Activated naive CD4-positive, alpha-beta T cell treated with Interleukin-2 at 50 U/mL for 16 hours (primary cell): Measurements from ENCODE around the gene ACOX3.

ENCODE experiments used
- DNase-seq: peaks from one replicate; pipeline ENCODE4 v3.0.0-alpha.2; 2020

The ACOX3 gene

DNA sequence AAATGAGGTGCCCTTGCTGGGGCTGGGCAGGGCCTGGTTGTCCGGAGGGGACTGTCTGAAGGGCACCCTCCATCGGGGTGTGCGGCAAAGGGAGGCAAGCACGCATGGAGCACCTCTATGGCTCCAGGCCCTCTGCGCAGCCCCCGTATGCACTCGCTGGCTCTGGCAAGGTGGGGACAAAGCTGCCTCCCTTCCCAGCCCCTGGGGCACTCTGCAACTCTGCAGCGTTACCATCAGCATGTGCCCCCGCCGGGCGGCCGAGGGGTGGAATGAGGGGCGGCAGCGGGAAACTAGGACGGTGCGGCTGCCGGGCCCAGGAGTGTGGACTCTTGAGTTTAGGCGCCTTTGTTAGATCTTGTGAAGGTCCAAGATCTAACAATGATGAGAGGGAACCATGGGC lies 26.5 kb upstream of the ACOX3 start:
- no peak for DNase-seq

DNA sequence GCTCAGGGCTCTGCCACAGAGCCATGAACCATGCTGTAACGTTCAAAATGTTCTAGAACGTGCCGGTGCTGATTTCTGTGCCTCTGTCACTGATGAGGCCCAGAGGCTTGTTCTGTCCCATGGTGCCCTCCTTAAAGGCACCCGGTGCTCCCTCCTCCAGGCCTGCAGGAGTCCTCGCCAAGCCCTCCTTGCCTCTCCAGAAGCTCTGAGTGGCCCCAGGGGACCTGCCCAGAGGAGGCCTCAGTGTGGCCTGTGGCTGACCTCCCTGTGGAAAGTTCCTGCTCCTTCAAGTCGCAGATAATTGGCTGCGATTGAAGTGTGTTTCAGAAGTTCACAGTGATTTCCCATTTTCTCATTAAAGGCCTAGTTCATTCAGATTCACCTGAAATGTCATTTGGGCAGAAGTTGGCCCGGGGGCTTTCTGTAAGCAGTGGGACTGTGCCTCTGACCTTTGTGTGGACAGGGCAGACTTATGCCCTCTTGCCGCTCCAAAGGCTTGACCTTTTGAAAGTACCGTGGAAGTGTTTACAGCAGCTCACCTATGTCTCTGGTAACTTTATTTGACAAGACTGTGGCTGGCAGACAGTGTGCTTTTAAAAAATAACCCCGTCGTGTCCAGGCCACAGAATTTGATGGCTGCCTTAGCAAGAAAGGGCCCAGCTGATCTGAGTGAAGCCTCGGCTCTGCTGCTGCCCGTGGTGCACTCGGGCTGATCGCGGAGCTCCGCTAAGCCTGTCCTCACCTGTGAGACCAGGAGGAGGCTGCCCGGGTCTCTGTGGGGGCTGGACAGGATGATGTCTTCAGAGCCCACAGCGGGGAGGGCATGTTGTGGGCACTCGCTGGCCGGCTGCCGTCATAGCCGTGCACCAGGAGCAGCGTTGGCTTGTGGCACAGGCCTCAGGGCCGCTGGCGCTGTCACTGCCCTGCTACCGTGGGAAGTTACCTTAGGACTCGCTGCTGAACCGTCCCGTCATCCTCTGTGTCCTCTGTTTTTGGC lies 25.4 kb upstream of the ACOX3 start:
- no peak for DNase-seq

DNA sequence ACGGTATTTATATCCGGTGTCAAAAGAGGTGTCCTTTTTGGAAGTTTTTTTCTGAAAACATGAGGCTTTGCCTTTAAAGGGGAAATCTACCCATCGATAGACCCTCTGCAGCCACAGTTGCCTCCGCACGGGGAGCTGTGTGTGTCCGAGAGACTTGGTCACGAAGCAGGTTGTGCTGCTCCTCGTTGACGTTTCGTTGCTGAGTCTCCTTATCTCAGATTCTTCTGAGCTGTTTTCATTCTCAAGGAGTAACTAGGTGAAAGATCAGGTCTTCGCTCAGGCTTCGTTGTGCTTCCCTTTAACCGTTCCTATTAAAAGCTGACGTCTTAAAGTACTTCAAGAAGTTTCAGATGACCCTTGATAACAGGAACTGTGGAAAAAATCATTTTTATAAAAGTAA lies 23.9 kb upstream of the ACOX3 start:
- DNase-seq: no peak

DNA sequence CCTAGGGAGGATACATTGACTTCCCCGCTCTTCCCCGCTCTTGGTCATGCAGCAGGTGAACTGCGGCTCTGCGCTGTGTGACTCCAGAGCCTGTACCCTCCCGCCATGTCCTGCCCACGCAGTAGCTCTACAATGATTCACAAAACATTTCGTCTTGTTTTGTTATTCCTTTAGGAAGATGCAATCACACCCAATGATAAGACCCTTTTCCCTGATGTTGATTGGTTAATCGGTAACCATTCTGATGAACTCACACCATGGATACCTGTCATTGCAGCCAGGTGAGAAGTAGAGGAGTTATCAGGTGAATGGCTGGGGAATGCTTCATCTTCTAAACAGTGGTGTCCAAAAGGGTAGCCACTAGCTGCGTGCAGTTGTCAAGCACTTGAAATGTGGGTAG lies 23.3 kb upstream of the ACOX3 start:
- no peak for DNase-seq

DNA sequence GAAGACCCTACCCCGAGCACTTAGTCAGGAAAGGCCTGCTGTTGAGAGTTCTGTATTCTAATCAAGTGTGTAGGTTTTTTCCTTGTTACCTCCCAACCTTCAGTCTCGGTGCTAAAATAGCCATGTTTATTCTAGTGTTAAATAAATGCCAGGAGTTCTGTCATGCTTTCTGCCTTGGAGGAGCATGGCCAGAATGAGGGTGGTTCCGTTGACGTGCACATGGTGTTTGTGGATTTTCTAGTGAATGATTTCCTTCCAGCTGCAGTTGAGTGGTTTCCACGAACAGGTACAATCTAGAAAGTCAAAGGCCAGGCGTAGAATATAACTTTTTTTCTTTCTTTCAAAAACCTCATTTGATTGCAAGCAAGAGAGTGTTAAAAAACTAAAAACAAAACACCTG lies 21.1 kb upstream of the ACOX3 start:
- no peak for DNase-seq

DNA sequence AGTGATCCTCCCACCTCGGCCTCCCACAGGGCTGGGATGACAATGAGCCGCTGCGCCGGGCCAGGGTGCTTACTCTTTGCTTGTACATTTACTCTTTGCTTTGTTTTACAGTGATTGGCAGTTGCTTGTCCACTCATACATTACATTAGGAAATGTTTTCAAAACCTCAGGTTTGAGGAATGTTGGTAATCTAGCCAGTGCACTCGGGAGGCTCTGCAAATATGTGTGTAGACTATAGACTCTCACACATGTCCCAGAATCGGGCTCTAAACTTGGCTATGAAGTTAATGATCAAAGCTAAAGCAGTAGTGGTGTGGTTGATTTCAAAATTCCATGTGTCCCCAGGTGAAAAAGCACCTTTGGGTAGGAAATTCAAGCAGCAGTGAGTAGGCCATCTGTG lies 20.6 kb upstream of the ACOX3 start:
- no peak for DNase-seq

DNA sequence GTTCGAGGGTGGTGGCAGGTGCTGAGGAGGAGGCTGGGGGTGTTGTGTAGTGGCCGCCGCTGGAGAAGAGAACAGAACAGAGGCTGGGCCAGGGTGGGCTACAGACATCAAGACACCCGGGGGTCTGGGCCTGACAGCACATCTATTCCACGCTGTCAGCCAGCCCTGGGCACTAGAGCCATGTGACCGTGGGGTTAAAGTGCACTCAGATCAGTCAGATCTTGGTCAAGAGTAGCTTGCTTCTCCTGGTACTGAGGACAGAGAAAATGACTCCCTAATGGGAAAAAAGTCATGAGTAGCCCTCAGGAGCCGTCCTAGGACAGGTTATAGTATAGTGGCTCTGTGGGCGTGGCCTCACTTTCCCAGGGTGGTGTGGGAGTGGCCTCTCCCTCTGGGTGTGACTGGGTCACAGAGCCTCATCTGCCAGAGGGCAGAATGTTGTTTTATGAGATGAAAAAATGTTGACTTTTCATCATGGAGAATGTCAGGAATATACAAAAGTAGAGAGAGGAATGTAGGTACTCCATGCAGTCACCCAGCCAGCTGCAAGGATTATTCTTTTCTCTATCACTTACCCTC lies 19.4 kb upstream of the ACOX3 start:
- DNase-seq: no peak

DNA sequence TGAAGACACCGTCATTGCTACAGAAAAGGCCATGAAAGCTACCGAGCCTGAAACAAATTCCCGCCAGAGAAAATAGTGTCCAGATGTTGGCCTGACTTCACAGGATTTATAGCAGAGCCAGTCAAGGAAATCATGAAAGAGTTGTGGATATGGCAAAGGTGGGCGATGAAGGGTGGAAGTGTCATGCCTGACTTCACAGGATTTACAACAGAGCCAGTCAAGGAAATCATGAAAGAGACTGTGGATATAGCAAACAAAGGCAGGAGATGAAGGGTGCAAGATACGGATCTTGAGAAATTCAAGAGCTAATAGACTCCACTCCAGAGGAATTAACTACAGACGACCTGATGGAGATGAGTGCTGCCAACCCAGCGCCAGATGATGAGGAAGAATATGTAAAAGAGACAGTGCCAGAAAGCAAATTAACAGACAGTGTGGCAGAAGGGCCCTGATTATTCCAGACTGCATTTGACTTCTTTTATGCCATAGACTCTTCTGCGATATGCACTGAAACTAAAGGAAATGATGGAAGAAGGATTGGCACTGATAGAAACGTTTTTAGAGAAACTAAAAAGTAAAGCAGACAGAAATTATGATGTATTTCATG lies 17.2 kb upstream of the ACOX3 start:
- DNase-seq: no peak

DNA sequence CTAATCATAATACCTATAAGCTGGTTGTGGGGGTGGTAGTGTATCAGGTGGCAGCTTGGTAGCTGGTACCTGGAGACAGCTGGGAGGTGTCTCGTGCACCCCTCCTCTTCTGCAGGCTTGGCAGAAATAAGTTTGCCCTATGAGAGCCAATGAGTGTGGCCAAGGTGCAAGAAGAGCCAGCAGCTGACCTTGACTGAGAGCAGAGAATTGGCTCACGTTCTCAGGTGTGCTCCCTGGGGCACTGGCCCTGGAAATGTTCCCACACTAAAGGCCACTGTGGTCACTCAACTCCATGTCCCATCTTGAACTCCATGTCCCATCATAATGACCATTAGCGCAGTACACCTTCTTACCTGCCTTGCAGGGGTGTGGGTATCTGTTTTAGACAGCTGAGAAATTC lies 13.4 kb upstream of the ACOX3 start:
- DNase-seq: no peak

DNA sequence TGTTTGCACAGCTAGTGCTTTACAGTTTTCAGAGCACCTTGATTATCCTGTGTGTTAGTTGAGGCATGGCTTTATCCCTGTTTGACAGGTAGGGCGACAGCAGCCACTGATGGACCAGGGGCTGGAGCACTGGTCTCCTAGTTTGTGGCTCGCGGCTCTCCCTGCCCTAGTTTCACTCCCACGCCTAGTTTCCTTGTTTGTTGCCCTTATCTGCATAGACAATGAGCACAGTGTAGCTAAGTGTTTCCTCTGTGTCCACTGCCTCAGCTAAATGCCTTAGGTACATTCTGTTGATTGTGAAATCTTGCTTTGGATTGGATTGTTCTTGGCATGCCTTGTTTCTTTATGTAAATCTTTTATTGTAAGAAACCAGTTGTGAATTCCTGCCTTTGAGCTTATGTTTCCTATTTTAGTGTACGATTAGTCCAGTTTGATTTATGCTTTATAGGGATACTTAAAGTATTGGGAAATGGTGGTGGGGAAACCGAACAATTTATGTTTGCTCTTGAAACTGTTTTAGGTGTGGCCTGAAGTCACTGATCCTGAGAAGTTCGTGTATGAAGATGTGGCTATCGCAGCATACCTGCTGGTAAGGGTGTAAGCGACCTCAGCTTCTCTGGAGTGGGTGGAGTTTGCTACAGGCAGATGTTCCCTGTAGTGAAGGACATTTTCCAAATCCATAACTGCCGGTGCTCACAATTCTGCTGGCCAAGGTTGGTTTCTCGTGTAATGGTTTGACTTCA lies 11.1 kb upstream of the ACOX3 start:
- no peak for DNase-seq

DNA sequence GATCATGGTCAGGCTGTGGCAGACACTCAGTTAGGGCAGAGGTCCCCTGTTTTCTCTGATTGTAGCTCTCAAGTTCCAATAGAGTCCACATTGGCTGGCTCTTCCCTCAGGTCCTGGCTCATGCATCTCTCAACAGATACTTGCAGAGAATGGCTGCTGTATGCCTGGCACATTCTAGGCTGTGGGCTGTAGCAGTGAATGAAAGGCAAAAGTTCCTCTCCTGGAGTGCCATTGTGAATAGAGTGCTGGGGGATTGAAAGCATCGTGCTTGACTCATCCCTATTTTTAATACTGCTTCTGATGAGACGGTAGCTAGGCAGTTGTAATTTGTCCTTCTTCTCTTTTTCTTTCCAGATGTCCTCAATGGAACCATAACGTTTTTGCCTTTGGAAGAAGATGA lies 5.6 kb upstream of the ACOX3 start:
- DNase-seq: no peak

DNA sequence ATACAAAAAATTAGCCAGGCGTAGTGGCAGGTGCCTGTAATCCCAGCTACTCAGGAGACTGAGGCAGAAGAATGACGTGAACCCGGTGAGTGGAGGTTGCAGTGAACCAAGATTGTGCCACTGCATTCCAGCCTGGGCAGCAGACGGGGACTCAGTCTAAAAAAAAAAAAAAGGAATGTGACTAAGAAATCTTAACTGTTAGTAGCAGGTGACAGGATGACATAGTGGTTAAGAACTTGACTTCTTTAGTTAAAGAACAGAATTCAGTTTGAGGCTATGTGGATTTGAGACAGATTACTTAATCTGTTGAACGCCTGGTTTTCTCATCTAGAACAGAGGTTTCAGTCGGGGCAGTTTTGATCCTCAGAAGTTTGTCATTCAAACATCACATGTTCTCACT lies 3.3 kb upstream of the ACOX3 start:
- no peak for DNase-seq

DNA sequence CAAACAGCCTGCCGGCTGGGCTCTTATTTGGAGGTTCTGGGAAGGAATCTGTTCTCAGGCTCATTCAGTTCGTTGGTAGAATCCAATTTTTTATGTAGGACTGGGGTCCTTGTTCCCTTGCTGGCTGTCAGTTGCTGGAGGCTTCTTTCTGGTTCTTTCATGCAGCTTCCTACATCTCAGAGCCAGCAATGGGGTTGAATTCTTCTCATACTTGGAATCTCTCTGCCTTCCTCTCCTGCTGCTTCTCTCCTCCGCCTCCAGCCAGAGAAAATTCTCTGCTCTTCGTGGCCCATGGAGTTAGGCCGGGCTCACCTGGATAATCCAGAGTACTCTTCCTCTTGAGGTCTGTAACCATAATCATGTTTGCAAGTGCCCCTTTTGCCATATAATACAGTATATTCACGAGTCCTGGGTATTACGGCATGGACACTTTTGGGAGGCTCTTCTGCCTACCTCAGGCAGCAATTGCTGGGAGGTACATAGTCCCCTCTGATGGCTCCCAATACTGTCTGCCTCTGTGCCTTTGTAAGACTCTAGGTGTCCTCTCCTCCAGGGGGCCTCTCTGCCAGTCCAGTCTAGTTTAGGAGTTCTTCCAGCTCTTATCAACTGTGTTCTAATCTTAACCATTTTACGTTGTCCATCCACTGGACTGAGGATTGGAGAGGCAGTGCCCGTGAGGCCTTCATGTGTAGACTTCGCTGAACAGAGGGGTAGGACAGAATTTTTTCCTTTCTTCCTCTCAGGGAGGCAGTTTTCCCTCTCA lies 2.3 kb upstream of the ACOX3 start:
- no peak for DNase-seq

DNA sequence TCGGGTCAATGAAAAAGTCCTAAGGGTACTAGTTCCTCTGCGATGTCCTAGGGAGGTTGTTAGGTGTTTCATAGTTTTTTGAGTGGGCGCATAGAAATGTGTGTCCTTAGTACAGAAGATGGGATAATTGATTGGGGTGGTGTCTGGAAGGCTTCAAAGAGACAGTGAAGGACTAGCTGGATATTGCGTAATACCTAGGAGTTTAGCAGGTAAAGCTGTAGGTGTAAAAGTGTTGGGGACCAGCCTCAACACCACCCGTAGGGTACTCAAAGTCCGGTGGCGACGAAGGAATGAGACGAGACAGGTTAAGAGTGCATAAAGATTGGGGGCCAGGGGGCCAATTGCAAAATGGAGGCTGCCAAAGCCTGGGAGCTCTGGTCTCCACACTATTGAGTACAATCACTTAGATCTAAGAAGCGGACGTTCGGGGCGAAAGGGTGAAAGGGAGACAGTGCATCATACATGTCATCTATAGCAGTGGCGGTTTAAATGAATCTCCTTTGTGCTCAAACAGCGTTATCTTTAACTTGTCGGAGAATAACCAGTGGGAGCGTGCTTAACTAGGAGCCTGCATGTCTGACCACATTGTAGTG lies 1.1 kb upstream of the ACOX3 start:
- DNase-seq: no peak

DNA sequence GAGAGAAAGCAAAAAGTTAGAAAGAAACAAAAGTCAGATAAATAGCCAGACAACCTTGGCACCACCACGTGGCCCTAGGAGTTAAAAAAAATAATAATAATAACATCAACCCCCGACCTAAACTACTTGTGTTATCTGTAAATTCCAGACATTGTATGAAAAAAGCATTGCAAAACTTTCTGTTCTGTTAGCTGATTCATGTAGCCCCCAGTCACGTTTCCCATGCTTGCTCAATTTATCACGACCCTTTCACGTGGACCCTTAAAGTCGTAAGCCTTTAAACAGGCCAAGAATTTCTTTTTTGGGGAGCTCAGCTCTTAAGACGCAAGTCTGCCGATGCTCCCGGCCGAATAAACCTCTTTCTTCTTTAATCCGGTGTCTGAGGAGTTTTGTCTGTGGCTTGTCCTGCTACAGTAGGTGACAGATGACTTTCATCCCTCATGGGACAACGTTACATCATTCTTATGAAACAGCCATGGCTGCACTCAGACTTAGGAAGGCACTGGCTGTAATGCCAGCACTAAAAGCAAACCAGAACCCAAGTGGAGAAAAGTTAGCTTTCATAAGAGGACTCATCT lies 520 bp downstream of the ACOX3 start:
- no peak for DNase-seq

DNA sequence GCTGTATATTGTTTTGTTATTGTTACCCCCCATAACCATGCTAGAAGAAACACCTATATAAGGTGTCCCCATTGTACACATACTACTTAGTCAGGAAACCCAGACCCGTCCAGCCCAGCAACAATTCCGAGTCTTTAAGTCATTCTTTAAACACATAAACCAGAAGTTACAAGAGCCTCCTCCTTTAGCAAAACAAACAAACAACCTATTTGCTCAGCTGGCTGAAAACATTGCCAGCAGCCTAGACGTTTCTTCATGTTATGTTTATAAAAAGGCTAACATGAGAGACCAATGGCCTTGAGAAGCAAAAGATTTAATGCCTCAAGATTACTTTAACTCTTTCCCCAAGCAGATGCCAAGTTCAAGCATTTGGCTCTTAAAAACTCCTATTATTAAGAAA lies 1.4 kb downstream of the ACOX3 start:
- DNase-seq: no peak

DNA sequence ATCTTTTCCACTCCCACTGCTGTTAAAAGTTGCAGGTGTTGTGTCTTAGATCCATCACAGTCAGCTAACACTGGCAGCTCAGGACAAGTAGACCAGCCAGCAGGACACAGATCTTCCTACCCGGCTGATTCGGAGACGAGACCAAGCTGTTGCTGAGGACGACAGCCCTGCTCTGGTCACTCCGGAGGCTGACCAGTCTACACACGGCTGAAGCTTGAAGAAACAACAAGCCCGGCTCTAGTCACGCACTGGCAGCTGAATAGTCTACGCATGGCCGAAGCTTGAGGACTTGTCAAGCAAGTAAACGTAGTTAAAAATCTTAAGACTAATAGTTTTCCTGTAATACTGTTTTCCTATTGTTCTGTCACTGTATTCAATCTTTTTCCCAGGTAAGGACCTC lies 1.8 kb downstream of the ACOX3 start:
- DNase-seq: no peak

DNA sequence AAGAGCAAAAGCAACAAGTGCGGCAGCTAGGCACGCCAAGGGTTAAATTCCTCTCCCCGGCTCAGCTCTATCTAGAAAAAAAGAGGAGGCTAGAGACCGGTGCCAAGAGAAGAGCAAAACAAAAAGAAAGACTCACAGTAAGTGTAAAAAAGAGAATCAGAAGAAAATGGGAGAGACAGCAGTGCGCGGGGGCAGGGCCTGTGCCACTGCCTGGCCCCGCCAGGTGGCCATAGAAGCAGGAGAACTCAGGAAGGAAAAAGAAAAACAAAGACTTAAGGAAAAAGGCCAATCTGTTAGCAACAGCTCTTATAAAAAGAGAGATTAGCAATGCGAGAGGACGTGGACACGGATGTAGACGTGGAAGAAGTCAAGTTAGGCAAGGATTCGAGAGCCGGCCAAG lies 3.2 kb downstream of the ACOX3 start:
- no peak for DNase-seq

DNA sequence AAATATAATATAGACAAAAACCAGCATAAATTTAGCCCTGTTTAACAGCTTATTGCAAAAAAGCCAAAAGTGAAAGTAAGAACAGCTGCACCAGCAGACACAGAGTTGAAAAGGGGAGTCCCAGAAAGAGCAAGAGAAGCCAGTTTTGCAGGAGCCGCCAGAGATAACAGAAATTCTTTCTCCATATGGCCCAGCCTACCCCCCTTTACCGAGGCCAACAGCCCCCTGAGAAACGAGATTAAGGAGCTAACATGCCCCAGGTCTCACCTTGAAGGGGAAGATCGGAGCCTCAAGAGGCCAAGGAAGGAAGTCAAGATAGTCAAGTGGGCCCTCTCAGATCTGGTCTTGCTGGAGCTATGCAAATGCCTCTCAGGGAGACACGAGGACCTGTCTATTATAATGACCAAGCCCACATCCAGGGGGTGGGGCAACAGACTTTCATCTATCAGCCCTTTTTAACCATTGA lies 4.8 kb downstream of the ACOX3 start:
- peak; percentile 33 for DNase-seq

DNA sequence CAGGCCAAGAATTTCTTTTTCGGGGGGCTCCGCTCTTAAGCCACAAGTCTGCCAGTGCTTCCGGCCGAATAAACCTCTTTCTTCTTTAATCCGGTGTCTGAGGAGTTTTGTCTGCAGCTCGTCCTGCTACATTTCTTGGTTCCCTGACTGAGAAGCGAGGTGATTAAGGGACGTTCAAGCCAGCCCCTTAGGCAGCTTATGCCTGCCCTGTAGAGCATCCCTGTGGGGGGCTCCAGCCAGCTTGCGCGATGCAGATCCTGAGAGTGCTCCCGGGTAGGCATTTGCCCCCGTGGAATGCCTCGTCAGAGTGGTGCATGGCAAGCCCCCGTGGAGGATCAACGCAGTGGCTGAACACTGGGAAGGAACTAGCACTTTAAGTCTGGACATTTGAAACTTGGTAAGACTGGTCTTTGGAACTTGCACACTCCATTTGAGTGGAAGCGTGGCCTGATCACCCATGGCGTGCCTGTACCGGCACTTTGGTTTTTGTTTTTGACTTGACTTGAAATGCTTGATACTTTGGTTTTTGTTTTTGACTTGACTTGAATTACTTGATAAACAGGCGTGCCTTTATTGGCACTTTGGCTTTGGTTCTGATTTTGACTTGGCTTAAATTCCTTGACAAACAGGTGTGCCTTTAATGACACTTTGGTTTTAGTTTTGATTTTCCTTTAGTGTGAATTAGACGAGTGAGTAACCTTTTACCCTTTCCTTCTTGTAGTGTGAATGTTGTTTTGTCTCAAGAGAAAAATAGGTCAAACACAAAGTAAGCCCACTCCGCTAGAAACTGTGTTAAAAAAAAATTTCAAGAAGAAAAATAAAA lies 6.1 kb downstream of the ACOX3 start:
- no peak for DNase-seq

DNA sequence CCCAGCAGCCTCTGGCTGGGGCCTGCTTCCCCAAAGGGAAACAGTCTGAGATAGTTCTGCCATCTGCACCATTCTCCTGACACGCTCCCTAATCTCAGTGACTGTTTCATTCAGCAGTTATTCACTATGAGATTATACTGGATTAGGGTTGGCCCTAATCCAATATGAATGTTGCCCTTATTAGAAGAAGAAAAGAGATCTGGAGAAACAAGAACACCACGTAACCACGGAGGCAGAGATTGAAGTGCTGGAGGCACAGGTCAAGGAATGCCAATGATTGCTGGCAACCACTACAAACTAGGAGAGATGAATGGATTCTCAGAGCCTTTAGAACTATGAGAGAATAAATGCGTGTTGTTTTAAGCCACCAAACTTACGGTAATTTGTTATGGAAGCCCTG lies 7.4 kb downstream of the ACOX3 start:
- no peak for DNase-seq
